Smooth muscle cell (in vitro differentiated cells): ENCODE data around the gene AMHR2. TPM values are rescaled to one million over a fixed set of nuclear protein-coding genes. Genes with fewer than 3 reads are reported as not detected.
"Not testable (repeated sequence)": the region's sequence is repeated elsewhere in the genome, so short reads cannot be mapped to it uniquely, and the experiment has no call there.

Source experiments
- DNase-seq: peaks from one replicate; lab custom pipeline; 2025; ENCODE audit not compliant: unreplicated experiment; lab: John Stamatoyannopoulos, UW
- H2AFZ ChIP-seq: fragments of 200-600 bp; sonication (generic); 2 replicates; pipeline ENCODE4 v1.6.0; 2016; ENCODE audit warnings: antibody characterized with exemption, low read depth, mild to moderate bottlenecking
- H3F3A ChIP-seq: fragments of 200-600 bp; sonication (generic); 2 replicates; pipeline ENCODE4 v1.6.0; 2017; ENCODE audit warnings: antibody characterized with exemption, low read depth
- H3K27ac ChIP-seq: fragments of 200-600 bp; sonication (generic); 2 replicates; pipeline ENCODE4 v1.5.1; 2016; ENCODE audit warnings: low read depth, mild to moderate bottlenecking
- H3K27me3 ChIP-seq: fragments of 200-600 bp; sonication (generic); 2 replicates; pipeline ENCODE4 v1.6.1; 2016; ENCODE audit warnings: low read depth, mild to moderate bottlenecking
- H3K36me3 ChIP-seq: fragments of 200-600 bp; sonication (generic); 2 replicates; pipeline ENCODE4 v1.5.1; 2016; ENCODE audit warnings: low read depth
- H3K4me1 ChIP-seq: fragments of 200-600 bp; sonication (generic); 2 replicates; pipeline ENCODE4 v1.5.1; 2016; ENCODE audit warnings: low read depth
- H3K4me2 ChIP-seq: fragments of 200-600 bp; sonication (generic); 2 replicates; pipeline ENCODE4 v1.6.0; 2016; ENCODE audit warnings: mild to moderate bottlenecking
- H3K4me3 ChIP-seq: fragments of 200-600 bp; sonication (generic); 2 replicates; pipeline ENCODE4 v1.5.1; 2016; ENCODE audit warnings: mild to moderate bottlenecking
- H3K79me2 ChIP-seq: fragments of 200-600 bp; sonication (generic); 2 replicates; pipeline ENCODE4 v1.6.0; 2016; ENCODE audit warnings: low read depth, mild to moderate bottlenecking
- H3K9ac ChIP-seq: fragments of 200-600 bp; sonication (generic); 2 replicates; pipeline ENCODE4 v1.6.0; 2016; ENCODE audit warnings: low read depth
- H3K9me3 ChIP-seq: fragments of 200-600 bp; sonication (generic); replicated peaks from 2 replicates; pipeline ENCODE4 v1.5.1; 2016; ENCODE audit warnings: low read depth
- H4K20me1 ChIP-seq: fragments of 200-600 bp; sonication (generic); 2 replicates; pipeline ENCODE4 v1.6.0; 2016; ENCODE audit warnings: low read depth
- WGBS: methylation state at CpG from one replicate; pipeline ENCODE4 v1.1.7; 2016; ENCODE audit warnings: low lambda C conversion rate; 5-methylcytosine and 5-hydroxymethylcytosine counted together
- polyA plus RNA-seq: library from polyadenylated mRNA; unstranded; fragments of >200 nt; fragmentation: Nextera tagmentation; extraction: Ambion mirVana; gene quantifications from 2 replicates; pipeline ENCODE4 v1.2.1, GENCODE V29; 2016
- total RNA-seq: library from RNA; depleted of rRNA; stranded (reverse); fragments of >200 nt; gene quantifications from 2 replicates; pipeline ENCODE4 v1.2.3, GENCODE V29; 2014
- TF ChIP-seq, protein P1 (sequence below): fragments of 200-600 bp; sonication (generic); IDR thresholded peaks from 2 replicates; pipeline ENCODE4 v1.5.1; 2017; ENCODE audit warnings: borderline replicate concordance, mild to moderate bottlenecking, antibody characterized with exemption; ENCODE audit not compliant: insufficient read depth, poor library complexity, severe bottlenecking

The AMHR2 gene
- total and polyA plus RNA-seq, 2 experiments from 2014 or later = 0.49 TPM; not detected in 1

DNA sequence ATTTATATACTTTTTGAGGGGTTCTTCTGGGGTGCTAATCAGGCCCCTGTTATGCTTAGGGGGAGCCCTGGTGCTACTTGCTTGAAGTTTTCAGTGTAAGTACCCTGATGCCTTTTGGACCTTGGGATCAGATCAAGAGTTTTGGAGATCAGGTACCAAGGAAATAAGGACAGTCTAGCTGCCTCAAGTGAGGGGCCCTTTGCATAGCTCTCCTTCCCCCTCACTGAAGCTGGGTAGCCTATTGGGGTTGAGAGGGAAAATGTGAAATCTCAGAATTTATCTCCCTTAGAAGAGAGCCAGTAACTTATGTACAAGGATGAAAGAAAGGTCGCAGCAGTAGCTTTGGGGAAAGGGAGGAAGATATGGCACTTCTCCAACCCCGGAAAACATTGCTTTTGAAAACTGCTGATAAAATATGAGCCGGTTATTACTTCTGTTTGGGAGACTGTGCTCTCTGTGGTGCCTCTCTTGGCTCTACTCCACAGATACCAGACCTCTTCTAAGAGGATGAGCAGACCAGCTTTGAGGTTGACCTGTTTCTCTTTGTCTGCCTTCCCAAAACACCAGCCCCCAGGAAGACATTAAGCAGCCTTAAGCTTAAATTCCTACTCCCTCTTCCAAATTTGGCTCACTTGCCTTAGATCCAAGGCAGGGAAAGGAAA is 8.8 kb upstream of the AMHR2 start:
- Histone ChIP-seq H3F3A (peaks cover 13% of the 10 kb centered on the region), H3K4me1 (peaks cover 31% of the 10 kb centered on the region), H3K36me3 (peaks cover 8% of the 10 kb centered on the region), H3K27me3 (no peaks in the 10 kb centered on the region), H3K79me2 (no peaks in the 10 kb centered on the region), H3K4me2 (peak overlapping the region; percentile 21), H3K9me3 (no peaks in the 10 kb centered on the region), H4K20me1 (peaks cover 7% of the 10 kb centered on the region), H3K27ac (peak overlapping the region; percentile 24), H3K4me3 (no peak overlapping the region), H2AFZ (no peak overlapping the region), H3K9ac (no peak overlapping the region)
- no peak for DNase-seq
- TF ChIP-seq, protein P1, sequence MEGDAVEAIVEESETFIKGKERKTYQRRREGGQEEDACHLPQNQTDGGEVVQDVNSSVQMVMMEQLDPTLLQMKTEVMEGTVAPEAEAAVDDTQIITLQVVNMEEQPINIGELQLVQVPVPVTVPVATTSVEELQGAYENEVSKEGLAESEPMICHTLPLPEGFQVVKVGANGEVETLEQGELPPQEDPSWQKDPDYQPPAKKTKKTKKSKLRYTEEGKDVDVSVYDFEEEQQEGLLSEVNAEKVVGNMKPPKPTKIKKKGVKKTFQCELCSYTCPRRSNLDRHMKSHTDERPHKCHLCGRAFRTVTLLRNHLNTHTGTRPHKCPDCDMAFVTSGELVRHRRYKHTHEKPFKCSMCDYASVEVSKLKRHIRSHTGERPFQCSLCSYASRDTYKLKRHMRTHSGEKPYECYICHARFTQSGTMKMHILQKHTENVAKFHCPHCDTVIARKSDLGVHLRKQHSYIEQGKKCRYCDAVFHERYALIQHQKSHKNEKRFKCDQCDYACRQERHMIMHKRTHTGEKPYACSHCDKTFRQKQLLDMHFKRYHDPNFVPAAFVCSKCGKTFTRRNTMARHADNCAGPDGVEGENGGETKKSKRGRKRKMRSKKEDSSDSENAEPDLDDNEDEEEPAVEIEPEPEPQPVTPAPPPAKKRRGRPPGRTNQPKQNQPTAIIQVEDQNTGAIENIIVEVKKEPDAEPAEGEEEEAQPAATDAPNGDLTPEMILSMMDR = no peak
- WGBS = 39% methylated on average over 3 of the region's 3 CpGs

DNA sequence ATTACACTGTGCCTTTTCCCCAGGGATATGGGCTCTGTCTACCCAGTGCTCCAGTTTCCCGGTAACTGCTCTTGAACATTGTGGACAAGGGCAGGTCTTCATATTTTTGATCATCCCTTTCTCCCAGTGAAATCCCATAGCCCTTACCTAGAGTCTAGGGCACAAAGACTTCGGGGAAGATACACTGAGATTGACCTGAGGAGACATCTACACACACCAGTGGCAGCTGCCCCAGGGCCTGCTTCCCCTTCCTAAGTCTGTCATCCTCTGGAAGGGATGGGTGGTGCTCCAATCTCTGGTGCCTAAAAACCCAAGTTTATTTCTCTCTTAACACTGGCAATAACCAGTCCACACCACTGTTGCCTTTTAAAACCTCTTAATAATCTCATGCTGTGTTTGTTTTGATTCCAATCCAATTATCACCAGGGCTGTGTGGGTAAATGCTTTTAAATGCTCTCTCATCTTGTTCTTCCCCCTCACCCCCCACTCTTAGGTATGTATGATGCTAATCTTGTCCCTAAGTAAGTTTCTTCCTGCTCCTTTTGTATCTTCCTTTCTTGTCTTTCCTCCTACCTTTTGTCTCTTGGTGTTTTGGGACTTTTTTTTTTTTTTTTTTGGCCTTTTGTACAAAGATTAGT is 7.8 kb upstream of the AMHR2 start:
- not testable (repeated sequence) for H3K36me3 ChIP-seq, H3K27me3 ChIP-seq, H2AFZ ChIP-seq, H3K9me3 ChIP-seq, H3K9ac ChIP-seq, DNase-seq, H4K20me1 ChIP-seq, H3K79me2 ChIP-seq, H3K4me2 ChIP-seq, H3K27ac ChIP-seq, H3K4me3 ChIP-seq
- Histone ChIP-seq H3K4me1 (peaks cover 34% of the 10 kb centered on the region), H3F3A (peaks cover 17% of the 10 kb centered on the region)
- WGBS = 78% methylated on average over 2 of the region's 2 CpGs

DNA sequence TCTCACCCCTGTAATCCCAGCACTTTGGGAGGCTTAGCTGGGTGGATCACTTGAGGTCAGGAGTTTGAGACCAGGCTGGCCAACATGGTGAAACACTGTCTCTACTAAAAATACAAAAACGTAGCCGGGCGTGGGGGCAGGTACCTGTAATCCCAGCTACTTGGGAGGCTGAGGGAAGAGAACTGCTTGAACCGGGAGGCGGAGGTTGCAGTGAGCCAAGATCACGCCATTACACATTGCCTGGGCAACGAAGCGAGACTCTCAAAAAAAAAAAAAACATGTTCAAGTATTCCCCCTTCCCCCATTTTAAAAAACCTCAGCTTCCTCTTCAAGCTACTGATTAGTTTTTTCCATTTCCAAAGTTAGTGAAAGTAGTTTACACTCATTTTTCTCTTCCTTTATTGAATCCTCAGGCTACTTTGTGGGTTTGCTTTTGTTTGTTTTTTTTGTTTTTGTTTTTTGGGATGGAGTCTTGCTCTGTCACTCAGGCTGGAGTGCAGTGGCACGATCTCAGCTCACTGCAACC is 6.3 kb upstream of the AMHR2 start:
- not testable (repeated sequence) for H3K4me2 ChIP-seq, H3K27me3 ChIP-seq, H3K79me2 ChIP-seq, H3K9me3 ChIP-seq, H3K36me3 ChIP-seq, H3K9ac ChIP-seq, H3K27ac ChIP-seq, H4K20me1 ChIP-seq, DNase-seq, H3K4me3 ChIP-seq, H2AFZ ChIP-seq
- 83% methylated on average over 9 of the region's 9 CpGs for WGBS
- peaks cover 40% of the 10 kb centered on the region for H3K4me1 ChIP-seq
- H3F3A ChIP-seq = peaks cover 11% of the 10 kb centered on the region

DNA sequence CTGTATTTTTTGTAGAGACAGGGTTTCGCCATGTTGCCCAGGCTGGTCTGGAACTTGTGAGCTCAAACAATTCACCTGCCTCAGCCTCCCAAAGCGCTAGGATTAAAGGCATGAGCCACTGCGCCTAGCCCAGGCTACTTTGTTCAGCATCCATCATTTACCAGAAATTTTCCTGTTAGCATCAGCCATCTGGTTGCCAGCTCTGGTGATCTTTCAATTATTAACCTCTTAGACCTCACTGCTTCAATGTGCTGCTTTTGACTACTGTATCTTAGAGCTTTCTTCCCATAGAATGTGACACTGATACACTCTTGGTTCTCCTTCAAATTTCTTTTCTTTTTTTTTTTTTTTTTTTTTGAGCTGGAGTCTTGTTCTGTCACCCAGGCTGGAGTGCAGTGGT is 5.4 kb upstream of the AMHR2 start:
- DNase-seq = no peak
- H3K4me2 ChIP-seq = no peak overlapping the region
- TF ChIP-seq, protein P1 = no peak
- H3K9ac ChIP-seq = no peak overlapping the region
- H2AFZ ChIP-seq = no peak overlapping the region
- H3K27ac ChIP-seq = no peak overlapping the region
- no peaks in the 10 kb centered on the region for H3K9me3 ChIP-seq
- H4K20me1 ChIP-seq = peaks cover 7% of the 10 kb centered on the region
- no peaks in the 10 kb centered on the region for H3K79me2 ChIP-seq
- H3K36me3 ChIP-seq = no peaks in the 10 kb centered on the region
- peaks cover 8% of the 10 kb centered on the region for H3F3A ChIP-seq
- peaks cover 37% of the 10 kb centered on the region for H3K4me1 ChIP-seq
- no peak overlapping the region for H3K4me3 ChIP-seq
- H3K27me3 ChIP-seq = no peaks in the 10 kb centered on the region
- 92% methylated on average over 3 of the region's 3 CpGs for WGBS
